GM12878 (cell line): ENCODE measurements around the gene LRRC14B. TPM values are rescaled to one million over a fixed set of nuclear protein-coding genes. Genes with fewer than 3 reads are reported as not detected.

Source experiments
- ATAC-seq: fragments of 200-7000 bp; cut with Tn5 transposase; 3 replicates; pipeline ENCODE4 v1.9.1; 2020; ENCODE audit warnings: mild to moderate bottlenecking, moderate library complexity
- BruUV-seq: library from RNA; stranded (reverse); fragments of 400-500 nt; replicated peaks from 2 replicates; lab custom pipeline; 2021; lab: Mats Ljungman, UMichigan
- CTCF ChIA-PET: fragments of 300-600 bp; sonication (Branson Sonifier 250); formaldehyde crosslinking; extraction: SDS; loops from one replicate; lab custom pipeline; 2021; ENCODE audit warnings: inconsistent platforms; lab: Yijun Ruan, JAX
- POLR2A ChIA-PET: fragments of 350-600 bp; formaldehyde crosslinking; extraction: SDS; loops from one replicate; lab custom pipeline; 2021; ENCODE audit warnings: inconsistent platforms; lab: Charles Lee
- RAD21 ChIA-PET: fragments of 300-600 bp; sonication (Branson Sonifier 250); formaldehyde crosslinking; loops from one replicate; lab custom pipeline; 2023; ENCODE audit warnings: antibody characterized with exemption; ENCODE audit not compliant: unreplicated experiment; lab: Charles Lee
- SMC1A ChIA-PET: fragments of 300-600 bp; sonication (Branson Sonifier 250); formaldehyde crosslinking; loops from one replicate; lab custom pipeline; 2023; ENCODE audit not compliant: unreplicated experiment, uncharacterized antibody; lab: Charles Lee
- DNase-seq: peaks from one replicate; pipeline ENCODE4 v3.0.0-alpha.2; 2011; ENCODE audit warnings: low read depth, low spot score
- FAIRE-seq: peaks from 3 replicates; lab custom pipeline; 2011; peaks lifted over from hg19 to GRCh38; lab: Jason Lieb, UNC
- H2AFZ ChIP-seq: 2 replicates; pipeline ENCODE4 v1.6.0; 2011; ENCODE audit warnings: low read depth, low read length, control low read depth; ENCODE audit not compliant: control insufficient read depth
- H3K27ac ChIP-seq: 2 replicates; pipeline ENCODE4 v1.5.1; 2011; ENCODE audit warnings: control low read depth; ENCODE audit not compliant: control insufficient read depth, insufficient read depth
- H3K27me3 ChIP-seq, 2 experiments: replicated peaks in 1 of 2; 2 replicates each; pipeline versions ENCODE4 v1.6.0 to v1.6.1; 2011; ENCODE audit warnings: low read length in 1 of 2; ENCODE audit not compliant: control insufficient read depth in 2 of 2, insufficient read depth in 2 of 2
- H3K36me3 ChIP-seq, 2 experiments: 2 replicates each; pipeline ENCODE4 v1.5.1; 2011; ENCODE audit warnings: low read length in 1 of 2; ENCODE audit not compliant: control insufficient read depth in 2 of 2, insufficient read depth in 2 of 2
- H3K4me1 ChIP-seq: 2 replicates; pipeline ENCODE4 v1.6.1; 2011; ENCODE audit warnings: mild to moderate bottlenecking, low read length, moderate library complexity, mixed read lengths; ENCODE audit not compliant: control insufficient read depth, insufficient read depth
- H3K4me2 ChIP-seq: 2 replicates; pipeline ENCODE4 v1.6.0; 2011; ENCODE audit warnings: control low read depth; ENCODE audit not compliant: control insufficient read depth, insufficient read depth
- H3K4me3 ChIP-seq: fragments of 200-600 bp; sonication (generic); 2 replicates; pipeline ENCODE4 v1.5.1; 2016
- H3K79me2 ChIP-seq: 2 replicates; pipeline ENCODE4 v1.6.0; 2011; ENCODE audit warnings: low read length; ENCODE audit not compliant: control insufficient read depth, insufficient read depth
- H3K9ac ChIP-seq: 2 replicates; pipeline ENCODE4 v1.8.0; 2011; ENCODE audit warnings: low read length, control low read depth, mixed read lengths; ENCODE audit not compliant: control insufficient read depth, insufficient read depth
- H3K9me3 ChIP-seq: replicated peaks from 3 replicates; pipeline ENCODE4 v1.5.1; 2011; ENCODE audit warnings: mild to moderate bottlenecking, low read length; ENCODE audit not compliant: control insufficient read depth, insufficient read depth
- H4K20me1 ChIP-seq: 2 replicates; pipeline ENCODE4 v1.6.0; 2011; ENCODE audit not compliant: control insufficient read depth, insufficient read depth
- ESRRA ChIP-seq: IDR thresholded peaks from 2 replicates; pipeline ENCODE4 v1.6.1; 2012; ENCODE audit warnings: mild to moderate bottlenecking, low read length, improper control_type of control experiment
- FOXK2 ChIP-seq: fragments of 450-650 bp; IDR thresholded peaks from 2 replicates; pipeline ENCODE4 v1.6.1; 2017; ENCODE audit warnings: mild to moderate bottlenecking, moderate library complexity
- NFXL1 ChIP-seq: fragments of 450-650 bp; IDR thresholded peaks from 2 replicates; pipeline ENCODE4 v1.6.1; 2017; ENCODE audit warnings: antibody characterized with exemption, mild to moderate bottlenecking, borderline replicate concordance
- POLR2A ChIP-seq: IDR thresholded peaks from 2 replicates; pipeline ENCODE4 v1.6.1; 2011; ENCODE audit warnings: low read depth, mild to moderate bottlenecking, low read length
- SUPT20H ChIP-seq: IDR thresholded peaks from 2 replicates; pipeline ENCODE4 v1.6.1; 2011; ENCODE audit warnings: low read depth, mild to moderate bottlenecking, low read length, moderate library complexity, borderline replicate concordance; ENCODE audit not compliant: control insufficient read depth
- TAF1 ChIP-seq: IDR thresholded peaks from 2 replicates; pipeline ENCODE4 v1.6.1; 2011; ENCODE audit warnings: mild to moderate bottlenecking, low read depth, low read length, borderline replicate concordance
- ZBTB40 ChIP-seq: fragments of 450-650 bp; IDR thresholded peaks from 2 replicates; pipeline ENCODE4 v1.6.1; 2016; ENCODE audit warnings: mild to moderate bottlenecking, moderate library complexity, borderline replicate concordance
- ZNF384 ChIP-seq: IDR thresholded peaks from 2 replicates; pipeline ENCODE4 v1.6.1; 2012; ENCODE audit warnings: low read depth, mild to moderate bottlenecking, low read length, improper control_type of control experiment, borderline replicate concordance
- WGBS: methylation state at CpG from one replicate; pipeline ENCODE4 v1.1.6; 2016; ENCODE audit warnings: low lambda C conversion rate; ENCODE audit not compliant: insufficient replicate concordance, insufficient coverage; ENCODE audit errors: missing lambda C conversion rate; 5-methylcytosine and 5-hydroxymethylcytosine counted together
- in situ Hi-C: fragments of 300-500 bp; cut with MboI; formaldehyde crosslinking; loops from 9 replicates; pipeline ENCODE4 v1.14.3; 2018; ENCODE audit warnings: mixed read lengths
- intact Hi-C: fragments of 100-400 bp; cut with micrococcal nuclease; formaldehyde crosslinking; loops from one replicate; pipeline ENCODE4 v1.14.2; 2022; ENCODE audit not compliant: unreplicated experiment
- polyA plus RNA-seq, 11 experiments: library from polyadenylated mRNA; depleted of rRNA in 4 of 11; unstranded in 6 of 11; stranded (reverse) in 5 of 11; fragments of >200 nt; fragmentation: Nextera tagmentation in 4 of 11; fragmentation: Illumina TruSeq in 1 of 11; extraction: Ambion mirVana in 4 of 11; extraction: Trizol in 1 of 11; gene quantifications; 1 replicate in 1 of 11; 2 replicates in 10 of 11; pipeline versions ENCODE4 v1.2.1 to v1.2.3, GENCODE V29; 2011 to 2016; ENCODE audit warnings: inconsistent platforms in 2 of 11, missing spikeins in 2 of 11, low read depth in 1 of 11
- total RNA-seq, 4 experiments: library from RNA; depleted of rRNA in 3 of 4; stranded (reverse); fragments of >200 nt in 3 of 4; fragmentation: Illumina TruSeq in 1 of 4; extraction: Trizol in 1 of 4; gene quantifications; 2 replicates each; pipeline versions ENCODE4 v1.2.1 to v1.2.3, GENCODE V29; 2013 to 2021
- TF ChIP-seq, protein P1 (sequence below): IDR thresholded peaks from 2 replicates; pipeline ENCODE4 v1.6.1; 2012; ENCODE audit warnings: low read depth, low read length, improper control_type of control experiment

Gene LRRC14B
- total and polyA plus RNA-seq, 10 of the 15 experiments (the other 5 are each of a cell fraction or from before 2014, with no cell fraction given): 0.06 to 0.31 (median 0.13) TPM; not detected in 5

GRCh38 chr5:189486-189885, 1.8 kb upstream of the LRRC14B start:
- ChIA-PET SMC1A (interaction anchor here (2.0 kb wide), 1 partner anchor 713 kb away, joined by 6 read pairs; no protein-coding TSS in a partner anchor), POLR2A (no interaction called here), RAD21 (interaction anchor here (1.3 kb wide), 1 partner anchor 128 kb away, joined by 3 read pairs; no protein-coding TSS in a partner anchor), CTCF (interaction anchor here (1.2 to 2.5 kb wide), 3 partner anchors 17 to 944 kb away, joined by 3 to 17 read pairs (median 3); no protein-coding TSS in a partner anchor)
- no peaks in the 10 kb centered on the region for H3K9me3 ChIP-seq
- TF ChIP-seq ESRRA (no peak), POLR2A (no peak), SUPT20H (no peak), ZNF384 (no peak), ZBTB40 (no peak), TAF1 (no peak), FOXK2 (no peak), NFXL1 (no peak)
- TF ChIP-seq, protein P1, sequence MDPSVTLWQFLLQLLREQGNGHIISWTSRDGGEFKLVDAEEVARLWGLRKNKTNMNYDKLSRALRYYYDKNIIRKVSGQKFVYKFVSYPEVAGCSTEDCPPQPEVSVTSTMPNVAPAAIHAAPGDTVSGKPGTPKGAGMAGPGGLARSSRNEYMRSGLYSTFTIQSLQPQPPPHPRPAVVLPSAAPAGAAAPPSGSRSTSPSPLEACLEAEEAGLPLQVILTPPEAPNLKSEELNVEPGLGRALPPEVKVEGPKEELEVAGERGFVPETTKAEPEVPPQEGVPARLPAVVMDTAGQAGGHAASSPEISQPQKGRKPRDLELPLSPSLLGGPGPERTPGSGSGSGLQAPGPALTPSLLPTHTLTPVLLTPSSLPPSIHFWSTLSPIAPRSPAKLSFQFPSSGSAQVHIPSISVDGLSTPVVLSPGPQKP: no peak
- no peak overlapping the region for H2AFZ ChIP-seq
- ATAC-seq (no peak), DNase-seq (no peak), FAIRE-seq (no peak)
- intact Hi-C loops: no loop called here
- H3K9ac ChIP-seq: no peak overlapping the region
- WGBS: 55% methylated on average over 9 of the region's 10 CpGs
- in situ Hi-C loops: no loop called here
- H3K27me3 ChIP-seq: no peaks in the 10 kb centered on the region; a peak in 2 of 4 replicates
- H3K27ac ChIP-seq: no peak overlapping the region
- no peak overlapping the region for H3K4me3 ChIP-seq
- H3K4me2 ChIP-seq: no peak overlapping the region
- no peaks in the 10 kb centered on the region for H3K36me3 ChIP-seq
- no peaks in the 10 kb centered on the region for H3K79me2 ChIP-seq
- peaks cover 32% of the 10 kb centered on the region for H3K4me1 ChIP-seq
- no peaks in the 10 kb centered on the region; the same call in 1 of the 2 replicates for H4K20me1 ChIP-seq
- BruUV-seq: no TSS peak
